Mesenchymal stem cell (in vitro differentiated cells and primary cell): ENCODE data around the gene MAOB.

Experiments
- DNase-seq: peaks from one replicate; pipeline ENCODE4 v3.0.0-alpha.2; 2013
- H2AFZ ChIP-seq: one replicate; pipeline ENCODE4 v1.6.1; 2013; ENCODE audit warnings: low read depth, mild to moderate bottlenecking, control low read depth, inconsistent platforms, low read length, moderate library complexity
- H2AK5ac ChIP-seq: 2 replicates; pipeline ENCODE4 v1.6.1; 2013; ENCODE audit warnings: low read length, moderate library complexity, mild to moderate bottlenecking, inconsistent platforms; ENCODE audit not compliant: severe bottlenecking
- H2BK120ac ChIP-seq: one replicate; pipeline ENCODE4 v1.6.1; 2013; ENCODE audit warnings: low read depth, mild to moderate bottlenecking, inconsistent platforms, low read length, moderate library complexity
- H2BK12ac ChIP-seq, 2 experiments: one replicate each; pipeline ENCODE4 v1.6.1; 2013; ENCODE audit warnings: inconsistent platforms in 2 of 2, low read length in 2 of 2, mild to moderate bottlenecking in 2 of 2, moderate library complexity in 2 of 2, control low read depth in 1 of 2
- H2BK15ac ChIP-seq: one replicate; pipeline ENCODE4 v1.6.1; 2013; ENCODE audit warnings: mild to moderate bottlenecking, low read depth, inconsistent platforms; ENCODE audit not compliant: poor library complexity, severe bottlenecking
- H2BK5ac ChIP-seq: 2 replicates; pipeline ENCODE4 v1.6.1; 2013; ENCODE audit warnings: low read depth, mild to moderate bottlenecking, low read length, control low read depth, inconsistent platforms; ENCODE audit not compliant: poor library complexity, severe bottlenecking
- H3K14ac ChIP-seq, 2 experiments: one replicate each; pipeline ENCODE4 v1.6.1; 2013; ENCODE audit warnings: inconsistent platforms in 2 of 2, low read length in 2 of 2, control low read depth in 1 of 2, mild to moderate bottlenecking in 1 of 2, moderate library complexity in 1 of 2
- H3K18ac ChIP-seq, 2 experiments: one replicate each; pipeline ENCODE4 v1.6.1; 2013; ENCODE audit warnings: inconsistent platforms in 2 of 2, low read length in 2 of 2, control low read depth in 1 of 2, low read depth in 1 of 2, mild to moderate bottlenecking in 1 of 2
- H3K23ac ChIP-seq, 2 experiments: one replicate each; pipeline ENCODE4 v1.6.1; 2013; ENCODE audit warnings: inconsistent platforms in 2 of 2, low read length in 2 of 2, mild to moderate bottlenecking in 2 of 2, moderate library complexity in 2 of 2, control low read depth in 1 of 2
- H3K27ac ChIP-seq: 2 replicates; pipeline ENCODE4 v1.5.1; 2013; ENCODE audit warnings: mild to moderate bottlenecking, moderate library complexity, low read length, control low read depth, inconsistent platforms; ENCODE audit not compliant: poor library complexity, severe bottlenecking
- H3K27me3 ChIP-seq, 2 experiments: 2 replicates each; pipeline versions ENCODE4 v1.6.1 to v1.7.0; 2013; ENCODE audit warnings: low read length in 2 of 2, mild to moderate bottlenecking in 2 of 2, moderate library complexity in 2 of 2, control low read depth in 1 of 2, inconsistent platforms in 1 of 2; ENCODE audit not compliant: control insufficient read depth in 1 of 2, insufficient read depth in 1 of 2
- H3K36me3 ChIP-seq, 2 experiments: 2 replicates each; pipeline versions ENCODE4 v1.6.1 to v1.7.0; 2013; ENCODE audit warnings: low read length in 2 of 2, control low read depth in 1 of 2, inconsistent platforms in 1 of 2, low read depth in 1 of 2, mild to moderate bottlenecking in 1 of 2; ENCODE audit not compliant: insufficient read depth in 2 of 2, control insufficient read depth in 1 of 2
- H3K4ac ChIP-seq, 2 experiments: one replicate each; pipeline ENCODE4 v1.6.1; 2013; ENCODE audit warnings: inconsistent platforms in 2 of 2, low read length in 2 of 2, mild to moderate bottlenecking in 2 of 2, moderate library complexity in 2 of 2, control low read depth in 1 of 2, low read depth in 1 of 2
- H3K4me1 ChIP-seq: 2 replicates; pipeline ENCODE4 v1.6.1; 2013; ENCODE audit warnings: low read depth, low read length, control low read depth; ENCODE audit not compliant: control insufficient read depth, insufficient read depth
- H3K4me2 ChIP-seq: 2 replicates; pipeline ENCODE4 v1.6.1; 2013; ENCODE audit warnings: low read length, mild to moderate bottlenecking, inconsistent platforms; ENCODE audit not compliant: poor library complexity, severe bottlenecking
- H3K4me3 ChIP-seq, 2 experiments: 2 replicates each; pipeline versions ENCODE4 v1.5.1 to v1.7.0; 2013; ENCODE audit warnings: low read length in 2 of 2, mild to moderate bottlenecking in 2 of 2, control low read depth in 1 of 2, low read depth in 1 of 2; ENCODE audit not compliant: insufficient read depth in 1 of 2
- H3K79me1 ChIP-seq: replicated peaks from 2 replicates; pipeline ENCODE4 v1.6.1; 2013; ENCODE audit warnings: mild to moderate bottlenecking, control low read depth, low read length, inconsistent platforms; ENCODE audit not compliant: poor library complexity, severe bottlenecking
- H3K9ac ChIP-seq: 2 replicates; pipeline ENCODE4 v1.7.0; 2013; ENCODE audit warnings: mild to moderate bottlenecking, low read length, moderate library complexity
- H3K9me3 ChIP-seq: 2 replicates; pipeline ENCODE4 v1.7.0; 2013; ENCODE audit warnings: mild to moderate bottlenecking, low read length; ENCODE audit not compliant: control insufficient read depth
- H4K8ac ChIP-seq: one replicate; pipeline ENCODE4 v1.6.1; 2013; ENCODE audit warnings: inconsistent platforms, mild to moderate bottlenecking, low read length, moderate library complexity
- H4K91ac ChIP-seq: one replicate; pipeline ENCODE4 v1.6.1; 2013; ENCODE audit warnings: mild to moderate bottlenecking, low read length, inconsistent platforms
- WGBS: methylation state at CpG from one replicate; pipeline ENCODE4 v1.1.7; 2013; ENCODE audit warnings: mixed read lengths; 5-methylcytosine and 5-hydroxymethylcytosine counted together

Gene MAOB

GRCh38 chrX:43849173-43849572 lies 33.1 kb downstream of the MAOB start:
- H3K18ac ChIP-seq = no peak overlapping the region
- no peak overlapping the region for H3K4ac ChIP-seq
- no peak overlapping the region for H3K9ac ChIP-seq
- H2BK12ac ChIP-seq = no peak overlapping the region
- no peak overlapping the region for H3K4me2 ChIP-seq
- no peaks in the 10 kb centered on the region for H3K9me3 ChIP-seq
- no peak overlapping the region for H3K14ac ChIP-seq
- no peaks in the 10 kb centered on the region for H3K79me1 ChIP-seq
- H3K4me1 ChIP-seq = no peaks in the 10 kb centered on the region
- no peak overlapping the region for H2AK5ac ChIP-seq
- no peak overlapping the region for H2BK15ac ChIP-seq
- no peak for DNase-seq
- H3K27me3 ChIP-seq = peaks cover 0 to 21% of the 10 kb centered on the region in 2 experiments
- no peak overlapping the region for H2AFZ ChIP-seq
- 84% methylated on average over 5 of the region's 6 CpGs for WGBS
- H2BK120ac ChIP-seq = no peak overlapping the region
- no peak overlapping the region for H4K91ac ChIP-seq
- H3K36me3 ChIP-seq = no peaks in the 10 kb centered on the region
- H2BK5ac ChIP-seq = no peak overlapping the region
- no peak overlapping the region for H3K27ac ChIP-seq
- H3K4me3 ChIP-seq = no peak overlapping the region
- no peak overlapping the region for H4K8ac ChIP-seq
- H3K23ac ChIP-seq = no peak overlapping the region

GRCh38 chrX:43847352-43847751 lies 34.9 kb downstream of the MAOB start:
- Histone ChIP-seq H3K14ac (no peak overlapping the region), H3K4ac (no peak overlapping the region), H3K9me3 (no peaks in the 10 kb centered on the region), H2BK12ac (no peak overlapping the region), H2BK15ac (no peak overlapping the region), H3K79me1 (no peaks in the 10 kb centered on the region), H4K91ac (no peak overlapping the region), H3K36me3 (no peaks in the 10 kb centered on the region), H3K4me3 (no peak overlapping the region), H3K4me2 (no peak overlapping the region), H2BK5ac (no peak overlapping the region), H3K18ac (no peak overlapping the region), H3K23ac (no peak overlapping the region), H3K9ac (no peak overlapping the region), H3K27ac (no peak overlapping the region), H2AFZ (no peak overlapping the region), H2BK120ac (no peak overlapping the region), H4K8ac (no peak overlapping the region), H3K4me1 (no peaks in the 10 kb centered on the region), H3K27me3 (peaks cover 0 to 21% of the 10 kb centered on the region in 2 experiments), H2AK5ac (no peak overlapping the region)
- DNase-seq = no peak
- WGBS = no CpG with 5 or more reads among the region's 2 CpGs

- Histone ChIP-seq H2BK15ac (no peak overlapping the region), H3K27ac (no peak overlapping the region), H2AK5ac (no peak overlapping the region), H3K36me3 (no peaks in the 10 kb centered on the region), H3K14ac (no peak overlapping the region), H3K9me3 (no peaks in the 10 kb centered on the region), H2BK5ac (no peak overlapping the region), H3K79me1 (no peaks in the 10 kb centered on the region), H2BK120ac (no peak overlapping the region), H2BK12ac (no peak overlapping the region), H3K4me3 (no peak overlapping the region), H3K27me3 (peaks cover 0 to 18% of the 10 kb centered on the region in 2 experiments), H3K23ac (no peak overlapping the region), H4K8ac (no peak overlapping the region), H3K4me2 (no peak overlapping the region), H3K4me1 (no peaks in the 10 kb centered on the region), H4K91ac (no peak overlapping the region), H3K9ac (no peak overlapping the region), H2AFZ (no peak overlapping the region), H3K18ac (no peak overlapping the region), H3K4ac (no peak overlapping the region)
- no peak for DNase-seq
These were observed 35.7 kb downstream of the MAOB start for GRCh38 chrX:43846558-43846957.

- Histone ChIP-seq H4K8ac (no peak overlapping the region), H2BK5ac (no peak overlapping the region), H3K14ac (no peak overlapping the region), H3K9ac (no peak overlapping the region), H3K79me1 (no peaks in the 10 kb centered on the region), H3K4me1 (no peaks in the 10 kb centered on the region), H2BK12ac (no peak overlapping the region), H2AFZ (no peak overlapping the region), H2BK15ac (no peak overlapping the region), H4K91ac (no peak overlapping the region), H2BK120ac (no peak overlapping the region), H3K36me3 (no peaks in the 10 kb centered on the region), H3K27ac (no peak overlapping the region), H3K4me2 (no peak overlapping the region), H3K18ac (no peak overlapping the region), H3K27me3 (peaks cover 0 to 18% of the 10 kb centered on the region in 2 experiments), H3K4me3 (no peak overlapping the region), H3K23ac (no peak overlapping the region), H3K9me3 (no peaks in the 10 kb centered on the region), H2AK5ac (no peak overlapping the region), H3K4ac (no peak overlapping the region)
- DNase-seq = no peak
- 97% methylated on average over 2 of the region's 2 CpGs for WGBS
These were observed 36.5 kb downstream of the MAOB start for GRCh38 chrX:43845776-43846175.
